Calu3 (cell line): Measurements from ENCODE around the gene PTPN13. TPM values are rescaled to one million over a fixed set of nuclear protein-coding genes. Genes with fewer than 3 reads are reported as not detected.

Source experiments
- BruUV-seq: library from RNA; stranded (reverse); fragments of 400-500 nt; replicated peaks from 2 replicates; lab custom pipeline; 2021; lab: Mats Ljungman, UMichigan
- CTCF ChIA-PET: fragments of 300-600 bp; sonication (Branson Sonifier 250); formaldehyde crosslinking; loops from one replicate; lab custom pipeline; 2022; ENCODE audit warnings: antibody characterized with exemption; lab: Charles Lee
- DNase-seq: peaks from one replicate; pipeline ENCODE4 v3.0.0; 2022
- H3K27ac Mint-ChIP-seq: one replicate; pipeline ENCODE4 v1.8.0; 2022; ENCODE audit warnings: mixed read lengths; ENCODE audit not compliant: unreplicated experiment
- H3K27me3 Mint-ChIP-seq: one replicate; pipeline ENCODE4 v1.8.0; 2022; ENCODE audit warnings: mixed read lengths; ENCODE audit not compliant: unreplicated experiment
- H3K36me3 Mint-ChIP-seq: one replicate; pipeline ENCODE4 v1.8.0; 2022; ENCODE audit warnings: mild to moderate bottlenecking, moderate library complexity, mixed read lengths; ENCODE audit not compliant: insufficient read depth, unreplicated experiment
- H3K4me1 Mint-ChIP-seq: one replicate; pipeline ENCODE4 v1.8.0; 2022; ENCODE audit warnings: mild to moderate bottlenecking, low read depth, mixed read lengths; ENCODE audit not compliant: unreplicated experiment
- H3K4me3 Mint-ChIP-seq: one replicate; pipeline ENCODE4 v1.8.0; 2022; ENCODE audit warnings: mild to moderate bottlenecking, low read depth, moderate library complexity, mixed read lengths; ENCODE audit not compliant: unreplicated experiment
- H3K9me3 Mint-ChIP-seq: one replicate; pipeline ENCODE4 v1.8.0; 2022; ENCODE audit warnings: low read depth, mixed read lengths; ENCODE audit not compliant: unreplicated experiment
- CTCF ChIP-seq: fragments of 200-600 bp; IDR thresholded peaks from one replicate; pipeline ENCODE4 v1.8.0; 2022; ENCODE audit warnings: antibody characterized with exemption; ENCODE audit not compliant: unreplicated experiment
- intact Hi-C: fragments of 100-400 bp; cut with micrococcal nuclease; formaldehyde crosslinking; loops from one replicate; pipeline ENCODE4 v1.10.0; 2022; ENCODE audit not compliant: unreplicated experiment
- total RNA-seq: library from RNA; stranded (reverse); gene quantifications from 2 replicates; pipeline ENCODE4 v1.2.3, GENCODE V29; 2022

Gene PTPN13
- total RNA-seq, 1 experiment from 2014 or later = 23.3 TPM

- DNase-seq = no peak
- CTCF ChIA-PET = no interaction called here
- no TSS peak for BruUV-seq
- H3K4me3 Mint-ChIP-seq = no peak overlapping the region
- H3K27me3 Mint-ChIP-seq = no peaks in the 10 kb centered on the region
- intact Hi-C loops = no loop called here
- no peak overlapping the region for H3K27ac Mint-ChIP-seq
- H3K36me3 Mint-ChIP-seq = peaks cover 10% of the 10 kb centered on the region
- no peaks in the 10 kb centered on the region for H3K9me3 Mint-ChIP-seq
- no peak for TF ChIP-seq CTCF
- peaks cover 32% of the 10 kb centered on the region for H3K4me1 Mint-ChIP-seq
Observed at GRCh38 chr4:86686741-86687140, 92.6 kb downstream of the PTPN13 start.

- H3K27ac Mint-ChIP-seq = peak overlapping the region; percentile 15
- no peak overlapping the region for H3K4me3 Mint-ChIP-seq
- intact Hi-C loops = no loop called here
- no peak for TF ChIP-seq CTCF
- H3K27me3 Mint-ChIP-seq = no peaks in the 10 kb centered on the region
- peaks cover 32% of the 10 kb centered on the region for H3K4me1 Mint-ChIP-seq
- peaks cover 10% of the 10 kb centered on the region for H3K36me3 Mint-ChIP-seq
- H3K9me3 Mint-ChIP-seq = no peaks in the 10 kb centered on the region
- CTCF ChIA-PET = interaction anchor here (0.6 kb wide), 1 partner anchor 33 kb away, joined by 4 read pairs; no protein-coding TSS in a partner anchor
- no peak for DNase-seq
- BruUV-seq = no TSS peak
Observed at GRCh38 chr4:86688026-86688425, 93.9 kb downstream of the PTPN13 start.

GRCh38 chr4:86704601-86705000 is 110.5 kb downstream of the PTPN13 start:
- no TSS peak for BruUV-seq
- Mint-ChIP-seq H3K36me3 (no peaks in the 10 kb centered on the region), H3K9me3 (no peaks in the 10 kb centered on the region), H3K4me1 (no peaks in the 10 kb centered on the region), H3K27me3 (no peaks in the 10 kb centered on the region), H3K4me3 (no peak overlapping the region), H3K27ac (no peak overlapping the region)
- DNase-seq = no peak
- TF ChIP-seq CTCF = no peak
- CTCF ChIA-PET = no interaction called here
- intact Hi-C loops = no loop called here

- Mint-ChIP-seq H3K27me3 (no peaks in the 10 kb centered on the region), H3K9me3 (no peaks in the 10 kb centered on the region), H3K36me3 (no peaks in the 10 kb centered on the region), H3K27ac (no peak overlapping the region), H3K4me3 (no peak overlapping the region), H3K4me1 (no peaks in the 10 kb centered on the region)
- no TSS peak for BruUV-seq
- CTCF ChIA-PET = no interaction called here
- no peak for TF ChIP-seq CTCF
- intact Hi-C loops = no loop called here
- DNase-seq = no peak
Observed at GRCh38 chr4:86706923-86707597, 112.9 kb downstream of the PTPN13 start.
